ENCODE results near the gene ZNF580. TPM values are rescaled to one million over a fixed set of nuclear protein-coding genes. Genes with fewer than 3 reads are reported as not detected.

ZNF580 gene
- total and polyA plus RNA-seq, 2 of the 13 experiments (the other 11 are each of a cell fraction or from before 2014, with no cell fraction given) = 4.4 to 6.0 TPM

DNA sequence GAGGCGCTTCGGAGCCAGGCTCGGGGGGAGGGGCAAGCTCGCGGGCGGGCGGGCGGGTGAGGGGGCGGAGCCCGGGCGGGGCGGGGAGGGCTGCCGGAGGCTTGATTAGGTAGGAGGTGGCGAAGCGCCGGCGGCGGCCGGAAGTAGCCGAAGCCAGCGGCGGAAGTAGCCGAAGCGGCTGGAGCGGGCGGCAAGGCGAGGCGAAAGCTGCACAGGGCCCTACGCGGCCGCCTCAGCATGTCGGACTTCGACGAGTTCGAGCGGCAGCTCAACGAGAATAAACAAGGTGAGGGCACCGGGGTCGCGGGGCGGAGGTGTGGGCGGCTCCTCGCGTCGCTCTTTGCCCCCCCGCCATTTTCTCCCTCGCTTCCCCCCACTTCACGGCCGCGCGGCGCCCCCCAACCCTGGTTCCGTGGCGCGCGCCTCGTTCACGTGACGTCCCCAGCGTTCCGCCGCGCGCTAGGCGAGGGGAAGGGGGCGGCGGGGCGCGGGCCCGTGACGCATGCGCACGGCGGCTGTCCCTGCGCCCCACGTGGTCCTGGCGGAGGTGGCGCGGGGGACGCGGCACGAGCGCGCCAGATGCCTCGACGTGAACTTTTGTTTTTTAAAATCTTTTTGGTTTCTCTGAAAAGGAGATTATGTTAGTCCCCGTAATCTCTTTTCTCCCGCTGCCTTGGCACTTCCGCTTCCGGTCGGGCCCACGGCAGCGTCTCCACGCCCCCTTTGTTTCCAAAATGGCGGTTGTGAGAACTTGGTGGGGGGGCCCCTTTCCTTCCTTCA is 14.3 kb downstream of the ZNF580 start, which contains the start of gene U2AF2 (continued):
- TF ChIP-seq MTF2 (CRISPR knock-in tag; IDR thresholded peaks at IDR 0.05; ENCODE audit: borderline replicate concordance) (no peak), SIX4 (CRISPR knock-in tag; IDR thresholded peaks at IDR 0.05) (no peak), TBX2 (CRISPR knock-in tag; IDR thresholded peaks at IDR 0.05; ENCODE audit: borderline replicate concordance) (no peak), ESRRA (CRISPR knock-in tag; IDR thresholded peaks at IDR 0.05; ENCODE audit: low read depth) (0 out of 2 replicates have a peak, but pooled peaks have one; percentile 26), HOXA5 (CRISPR knock-in tag; IDR thresholded peaks at IDR 0.05) (0 out of 2 replicates have a peak, but pooled peaks have one; percentile 37), TSC22D2 (CRISPR knock-in tag; IDR thresholded peaks at IDR 0.05; ENCODE audit: borderline replicate concordance) (0 out of 2 replicates have a peak, but pooled peaks have one; percentile 16), SIX1 (CRISPR knock-in tag; IDR thresholded peaks at IDR 0.05; ENCODE audit: borderline replicate concordance) (no peak), KLF13 (CRISPR knock-in tag; IDR thresholded peaks at IDR 0.05) (no peak), DPF2 (CRISPR knock-in tag; IDR thresholded peaks at IDR 0.05; ENCODE audit: borderline replicate concordance, low read depth) (no peak), SMYD3 (CRISPR knock-in tag; IDR thresholded peaks at IDR 0.05) (peak; percentile 64; the same call in 1 of the 2 replicates), MAFF (IDR thresholded peaks at IDR 0.05; ENCODE audit: low read depth, low read length) (no peak), DR1 (CRISPR knock-in tag; IDR thresholded peaks at IDR 0.05) (no peak), ZNF296 (CRISPR knock-in tag; conservative IDR thresholded peaks at IDR 0.05) (no peak), TBX3 (IDR thresholded peaks at IDR 0.05; ENCODE audit: borderline replicate concordance) (no peak), HMGA1 (CRISPR knock-in tag; conservative IDR thresholded peaks at IDR 0.05) (no peak), KDM1A (CRISPR knock-in tag; IDR thresholded peaks at IDR 0.05) (no peak), KDM3A (CRISPR knock-in tag; IDR thresholded peaks at IDR 0.05; ENCODE audit: low read depth) (peak; percentile 27; the same call in 1 of the 2 replicates)
- TF ChIP-seq, protein P1, sequence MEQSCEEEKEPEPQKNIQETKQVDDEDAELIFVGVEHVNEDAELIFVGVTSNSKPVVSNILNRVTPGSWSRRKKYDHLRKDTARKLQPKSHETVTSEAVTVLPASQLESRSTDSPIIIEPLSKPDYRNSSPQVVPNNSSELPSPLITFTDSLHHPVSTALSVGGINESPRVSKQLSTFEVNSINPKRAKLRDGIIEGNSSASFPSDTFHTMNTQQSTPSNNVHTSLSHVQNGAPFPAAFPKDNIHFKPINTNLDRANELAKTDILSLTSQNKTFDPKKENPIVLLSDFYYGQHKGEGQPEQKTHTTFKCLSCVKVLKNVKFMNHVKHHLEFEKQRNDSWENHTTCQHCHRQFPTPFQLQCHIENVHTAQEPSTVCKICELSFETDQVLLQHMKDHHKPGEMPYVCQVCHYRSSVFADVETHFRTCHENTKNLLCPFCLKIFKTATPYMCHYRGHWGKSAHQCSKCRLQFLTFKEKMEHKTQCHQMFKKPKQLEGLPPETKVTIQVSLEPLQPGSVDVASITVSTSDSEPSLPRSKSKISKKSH (CRISPR knock-in tag; IDR thresholded peaks at IDR 0.05; ENCODE audit: borderline replicate concordance) = peak; percentile 64; the same call in 1 of the 2 replicates
- TF ChIP-seq, protein P2, sequence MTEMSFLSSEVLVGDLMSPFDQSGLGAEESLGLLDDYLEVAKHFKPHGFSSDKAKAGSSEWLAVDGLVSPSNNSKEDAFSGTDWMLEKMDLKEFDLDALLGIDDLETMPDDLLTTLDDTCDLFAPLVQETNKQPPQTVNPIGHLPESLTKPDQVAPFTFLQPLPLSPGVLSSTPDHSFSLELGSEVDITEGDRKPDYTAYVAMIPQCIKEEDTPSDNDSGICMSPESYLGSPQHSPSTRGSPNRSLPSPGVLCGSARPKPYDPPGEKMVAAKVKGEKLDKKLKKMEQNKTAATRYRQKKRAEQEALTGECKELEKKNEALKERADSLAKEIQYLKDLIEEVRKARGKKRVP (CRISPR knock-in tag; IDR thresholded peaks at IDR 0.05) = 0 out of 4 replicates have a peak, but pooled peaks of 1 of the 2 experiments have one; percentile 16
- TF ChIP-seq, protein P3, sequence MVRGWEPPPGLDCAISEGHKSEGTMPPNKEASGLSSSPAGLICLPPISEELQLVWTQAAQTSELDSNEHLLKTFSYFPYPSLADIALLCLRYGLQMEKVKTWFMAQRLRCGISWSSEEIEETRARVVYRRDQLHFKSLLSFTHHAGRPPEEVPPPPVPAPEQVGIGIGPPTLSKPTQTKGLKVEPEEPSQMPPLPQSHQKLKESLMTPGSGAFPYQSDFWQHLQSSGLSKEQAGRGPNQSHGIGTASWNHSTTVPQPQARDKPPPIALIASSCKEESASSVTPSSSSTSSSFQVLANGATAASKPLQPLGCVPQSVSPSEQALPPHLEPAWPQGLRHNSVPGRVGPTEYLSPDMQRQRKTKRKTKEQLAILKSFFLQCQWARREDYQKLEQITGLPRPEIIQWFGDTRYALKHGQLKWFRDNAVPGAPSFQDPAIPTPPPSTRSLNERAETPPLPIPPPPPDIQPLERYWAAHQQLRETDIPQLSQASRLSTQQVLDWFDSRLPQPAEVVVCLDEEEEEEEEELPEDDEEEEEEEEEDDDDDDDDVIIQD (CRISPR knock-in tag; IDR thresholded peaks at IDR 0.05; ENCODE audit: low read depth) = no peak
- TF ChIP-seq, protein P4, sequence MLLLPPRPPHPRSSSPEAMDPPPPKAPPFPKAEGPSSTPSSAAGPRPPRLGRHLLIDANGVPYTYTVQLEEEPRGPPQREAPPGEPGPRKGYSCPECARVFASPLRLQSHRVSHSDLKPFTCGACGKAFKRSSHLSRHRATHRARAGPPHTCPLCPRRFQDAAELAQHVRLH (CRISPR knock-in tag; IDR thresholded peaks at IDR 0.05; ENCODE audit: borderline replicate concordance, low read depth) = no peak
- TF ChIP-seq, protein P5, sequence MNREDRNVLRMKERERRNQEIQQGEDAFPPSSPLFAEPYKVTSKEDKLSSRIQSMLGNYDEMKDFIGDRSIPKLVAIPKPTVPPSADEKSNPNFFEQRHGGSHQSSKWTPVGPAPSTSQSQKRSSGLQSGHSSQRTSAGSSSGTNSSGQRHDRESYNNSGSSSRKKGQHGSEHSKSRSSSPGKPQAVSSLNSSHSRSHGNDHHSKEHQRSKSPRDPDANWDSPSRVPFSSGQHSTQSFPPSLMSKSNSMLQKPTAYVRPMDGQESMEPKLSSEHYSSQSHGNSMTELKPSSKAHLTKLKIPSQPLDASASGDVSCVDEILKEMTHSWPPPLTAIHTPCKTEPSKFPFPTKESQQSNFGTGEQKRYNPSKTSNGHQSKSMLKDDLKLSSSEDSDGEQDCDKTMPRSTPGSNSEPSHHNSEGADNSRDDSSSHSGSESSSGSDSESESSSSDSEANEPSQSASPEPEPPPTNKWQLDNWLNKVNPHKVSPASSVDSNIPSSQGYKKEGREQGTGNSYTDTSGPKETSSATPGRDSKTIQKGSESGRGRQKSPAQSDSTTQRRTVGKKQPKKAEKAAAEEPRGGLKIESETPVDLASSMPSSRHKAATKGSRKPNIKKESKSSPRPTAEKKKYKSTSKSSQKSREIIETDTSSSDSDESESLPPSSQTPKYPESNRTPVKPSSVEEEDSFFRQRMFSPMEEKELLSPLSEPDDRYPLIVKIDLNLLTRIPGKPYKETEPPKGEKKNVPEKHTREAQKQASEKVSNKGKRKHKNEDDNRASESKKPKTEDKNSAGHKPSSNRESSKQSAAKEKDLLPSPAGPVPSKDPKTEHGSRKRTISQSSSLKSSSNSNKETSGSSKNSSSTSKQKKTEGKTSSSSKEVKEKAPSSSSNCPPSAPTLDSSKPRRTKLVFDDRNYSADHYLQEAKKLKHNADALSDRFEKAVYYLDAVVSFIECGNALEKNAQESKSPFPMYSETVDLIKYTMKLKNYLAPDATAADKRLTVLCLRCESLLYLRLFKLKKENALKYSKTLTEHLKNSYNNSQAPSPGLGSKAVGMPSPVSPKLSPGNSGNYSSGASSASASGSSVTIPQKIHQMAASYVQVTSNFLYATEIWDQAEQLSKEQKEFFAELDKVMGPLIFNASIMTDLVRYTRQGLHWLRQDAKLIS (CRISPR knock-in tag; IDR thresholded peaks at IDR 0.05) = no peak
